ENCODE measurements around the gene TREM2. TPM values are rescaled to one million over a fixed set of nuclear protein-coding genes. Genes with fewer than 3 reads are reported as not detected.

TREM2 gene
- total RNA-seq, 1 experiment from 2014 or later, result not detected

DNA sequence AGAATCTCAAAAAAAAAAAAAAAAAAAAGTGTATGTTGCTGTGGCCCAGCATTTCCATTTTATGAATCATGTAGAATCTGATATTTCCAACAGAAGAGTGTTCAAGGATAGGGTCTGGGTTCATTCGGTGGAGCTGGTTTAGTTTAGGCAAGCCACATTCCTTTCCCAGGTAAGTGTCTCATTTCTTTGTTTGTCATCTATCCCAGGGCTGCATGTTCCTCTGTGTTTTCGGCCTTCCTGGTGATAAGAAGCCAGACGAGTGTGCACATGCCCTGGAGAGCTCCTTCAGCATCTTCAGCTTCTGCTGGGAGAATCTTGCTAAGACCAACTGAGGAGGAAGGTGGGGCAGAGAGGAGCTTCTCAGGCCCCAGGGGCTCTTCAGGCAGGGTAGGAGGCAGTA is 51.9 kb downstream of the TREM2 start:
- CTCF ChIA-PET, result no interaction called here
- H2AFZ ChIP-seq (ENCODE audit: low read length), result no peak overlapping the region

More for the DNA sequence above, 51.9 kb downstream of the TREM2 start:
- Histone ChIP-seq H4K20me1 (ENCODE audit: low read length) (no peaks in the 10 kb centered on the region), H3K27me3 (ENCODE audit: low read length) (no peaks in the 10 kb centered on the region), H3K4me2 (ENCODE audit: low read length) (no peak overlapping the region), H3K27ac (ENCODE audit: low read length) (no peak overlapping the region), H3K9ac (ENCODE audit: low read length) (no peak overlapping the region), H3K9me3 (ENCODE audit: low read length) (no peaks in the 10 kb centered on the region), H3K4me1 (ENCODE audit: insufficient read depth, low read length) (no peaks in the 10 kb centered on the region), H3K4me3 (ENCODE audit: low read length) (no peak overlapping the region), H3K9me2 (replicated peaks; ENCODE audit: low read length) (no peaks in the 10 kb centered on the region), H3F3A (ENCODE audit: low read length, unreplicated experiment) (no peaks in the 10 kb centered on the region), H3K79me2 (ENCODE audit: low read length) (no peaks in the 10 kb centered on the region), H3K36me3 (ENCODE audit: low read depth, low read length) (no peaks in the 10 kb centered on the region)
- TF ChIP-seq EZH2 (IDR thresholded peaks at IDR 0.05; ENCODE audit: low read length, unreplicated experiment) (no peak), EZH2phosphoT487 (IDR thresholded peaks at IDR 0.05; ENCODE audit: borderline replicate concordance, low read length) (no peak), CTCF (conservative IDR thresholded peaks at IDR 0.05; ENCODE audit: low read depth, low read length) (no peak)
- DNase-seq (no peak), ATAC-seq (no peak)
- intact Hi-C loops (cut with micrococcal nuclease), result no loop called here
- POLR2A ChIA-PET (ENCODE audit: unreplicated experiment), result no interaction called here
- BruUV-seq (replicated peaks), result no TSS peak

Other genes starting within 250 kb of the TREM2 start
- 0.58 and 1.4 TPM in 2 replicates for gene UNC5CL, start 123.9 kb downstream of the TREM2 start, total RNA-seq (2014; rRNA removed)
- gene TSPO2, start 120.6 kb downstream of the TREM2 start, total RNA-seq (2014; rRNA removed), result not detected in 2 replicates
- gene APOBEC2, start 109.9 kb downstream of the TREM2 start, total RNA-seq (2014; rRNA removed), result not detected in 2 replicates
- 11.2 and 12.1 TPM in 2 replicates for gene OARD1, start 90.8 kb downstream of the TREM2 start, total RNA-seq (2014; rRNA removed)
- 31.7 and 32.9 TPM in 2 replicates for gene NFYA, start 90.1 kb downstream of the TREM2 start, total RNA-seq (2014; rRNA removed)
- not detected in 2 replicates for gene TREML1, start 8.8 kb downstream of the TREM2 start, total RNA-seq (2014; rRNA removed)
- not detected in 2 replicates for gene TREML2, start 38.0 kb upstream of the TREM2 start, total RNA-seq (2014; rRNA removed)
- gene TREML4, start 65.2 kb upstream of the TREM2 start, total RNA-seq (2014; rRNA removed), result not detected in 2 replicates
- 0.98 TPM in 1 of 2 replicates, not detected in the other for gene TREM1, start 123.6 kb upstream of the TREM2 start, total RNA-seq (2014; rRNA removed)
- not detected in 2 replicates for gene NCR2, start 172.5 kb upstream of the TREM2 start, total RNA-seq (2014; rRNA removed)

All from PC-3 (cell line).